Measurements from ENCODE around the gene HLA-DOA.

Gene HLA-DOA

DNA sequence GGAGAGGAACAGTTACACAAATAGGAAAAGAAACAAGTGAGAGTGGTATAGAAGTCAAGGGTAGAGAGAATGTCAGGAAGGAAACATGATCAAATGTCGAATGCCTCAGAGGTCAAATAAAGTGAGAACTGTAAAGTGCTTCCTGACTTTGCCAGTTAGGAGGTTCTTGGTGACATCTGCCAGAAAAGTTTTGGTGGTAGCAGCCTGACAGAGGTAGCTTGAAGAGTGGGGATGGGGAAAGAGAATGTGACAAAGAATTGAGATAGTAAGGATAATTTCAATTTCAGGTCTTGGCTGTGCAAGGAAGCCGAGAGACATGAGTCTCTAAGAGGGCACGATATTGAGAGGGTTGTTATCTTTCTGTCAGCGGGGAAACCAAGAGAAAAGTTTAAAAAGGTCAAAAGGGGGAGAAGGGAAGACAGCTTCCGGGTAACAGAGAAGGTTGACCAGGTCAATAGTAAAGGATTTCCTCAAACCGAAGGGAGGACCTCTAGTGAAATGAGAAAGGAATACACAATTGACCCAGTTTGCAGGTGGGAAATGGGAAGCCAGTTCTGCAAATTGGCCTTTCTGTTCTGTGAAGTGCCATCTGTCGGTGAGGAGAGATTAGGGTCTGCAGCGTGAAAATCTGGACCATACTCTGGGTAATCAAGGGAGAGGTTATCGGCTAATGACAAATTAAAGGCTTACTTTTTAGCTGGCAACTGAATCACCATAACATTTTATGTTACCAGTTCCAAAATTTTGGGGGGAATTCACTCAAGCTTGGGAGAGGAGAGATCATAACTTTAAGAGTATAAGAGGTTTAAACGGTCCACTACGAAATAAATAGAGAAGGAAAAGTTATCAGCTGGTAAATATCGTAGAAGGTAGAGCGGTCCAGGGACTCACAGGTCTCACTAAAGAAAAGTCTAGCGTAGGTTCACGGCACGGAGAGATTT is 42.0 kb downstream of the HLA-DOA start:
- TF ChIP-seq, protein P1, sequence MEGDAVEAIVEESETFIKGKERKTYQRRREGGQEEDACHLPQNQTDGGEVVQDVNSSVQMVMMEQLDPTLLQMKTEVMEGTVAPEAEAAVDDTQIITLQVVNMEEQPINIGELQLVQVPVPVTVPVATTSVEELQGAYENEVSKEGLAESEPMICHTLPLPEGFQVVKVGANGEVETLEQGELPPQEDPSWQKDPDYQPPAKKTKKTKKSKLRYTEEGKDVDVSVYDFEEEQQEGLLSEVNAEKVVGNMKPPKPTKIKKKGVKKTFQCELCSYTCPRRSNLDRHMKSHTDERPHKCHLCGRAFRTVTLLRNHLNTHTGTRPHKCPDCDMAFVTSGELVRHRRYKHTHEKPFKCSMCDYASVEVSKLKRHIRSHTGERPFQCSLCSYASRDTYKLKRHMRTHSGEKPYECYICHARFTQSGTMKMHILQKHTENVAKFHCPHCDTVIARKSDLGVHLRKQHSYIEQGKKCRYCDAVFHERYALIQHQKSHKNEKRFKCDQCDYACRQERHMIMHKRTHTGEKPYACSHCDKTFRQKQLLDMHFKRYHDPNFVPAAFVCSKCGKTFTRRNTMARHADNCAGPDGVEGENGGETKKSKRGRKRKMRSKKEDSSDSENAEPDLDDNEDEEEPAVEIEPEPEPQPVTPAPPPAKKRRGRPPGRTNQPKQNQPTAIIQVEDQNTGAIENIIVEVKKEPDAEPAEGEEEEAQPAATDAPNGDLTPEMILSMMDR (IDR thresholded peaks at IDR 0.05) = peak; percentile 38 to 39
- intact Hi-C loops (cut with DNase I; ENCODE audit: low total_unique reads) = loop anchor here (5.0 kb wide), 2 partner anchors 35 to 130 kb away; partner anchors contain the start of gene TAP2
- Histone ChIP-seq H3K36me3 (peaks cover under 1 to 3% (median 3%) of the 10 kb centered on the region in 3 donors), H3K4me3 (peak overlapping the region; percentile 90 to 94), H3K27me3 (no peaks in the 10 kb centered on the region), H3K9me3 (no peaks in the 10 kb centered on the region), H3K27ac (peak overlapping the region; percentile 99), H3K4me1 (peaks cover 0 to 38% (median 12%) of the 10 kb centered on the region in 4 donors)
- DNase-seq = no peak

DNA sequence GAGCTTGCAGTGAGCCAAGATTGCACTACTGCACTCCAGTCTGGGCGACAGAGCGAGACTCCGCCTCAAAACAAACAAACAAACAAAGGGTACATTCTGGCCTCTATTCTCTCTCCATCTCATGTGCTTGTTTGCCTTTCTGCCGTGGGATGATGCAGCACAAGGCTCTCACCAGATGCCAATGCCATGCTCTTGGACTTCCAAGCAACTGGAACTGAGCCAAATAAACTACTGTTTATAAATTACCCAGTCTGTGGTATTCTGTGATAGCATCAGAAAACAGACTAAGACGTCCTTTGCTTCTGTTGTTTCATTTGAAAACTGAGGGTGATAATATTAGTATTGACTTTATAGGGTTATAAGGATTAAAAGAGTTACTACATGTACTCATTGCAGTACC is 44.6 kb downstream of the HLA-DOA start:
- no peaks in the 10 kb centered on the region for H3K27me3 ChIP-seq
- TF ChIP-seq, protein P1 (IDR thresholded peaks at IDR 0.05) = no peak
- intact Hi-C loops (cut with DNase I; ENCODE audit: low total_unique reads) = loop anchor here (5.0 kb wide), 2 partner anchors 32 to 127 kb away; partner anchors contain the start of gene TAP2
- H3K4me1 ChIP-seq = peaks cover 0 to 41% (median 12%) of the 10 kb centered on the region in 4 donors
- H3K27ac ChIP-seq = no peak overlapping the region
- H3K9me3 ChIP-seq = no peaks in the 10 kb centered on the region
- DNase-seq = no peak
- H3K4me3 ChIP-seq = no peak overlapping the region
- H3K36me3 ChIP-seq = no peaks in the 10 kb centered on the region

DNA sequence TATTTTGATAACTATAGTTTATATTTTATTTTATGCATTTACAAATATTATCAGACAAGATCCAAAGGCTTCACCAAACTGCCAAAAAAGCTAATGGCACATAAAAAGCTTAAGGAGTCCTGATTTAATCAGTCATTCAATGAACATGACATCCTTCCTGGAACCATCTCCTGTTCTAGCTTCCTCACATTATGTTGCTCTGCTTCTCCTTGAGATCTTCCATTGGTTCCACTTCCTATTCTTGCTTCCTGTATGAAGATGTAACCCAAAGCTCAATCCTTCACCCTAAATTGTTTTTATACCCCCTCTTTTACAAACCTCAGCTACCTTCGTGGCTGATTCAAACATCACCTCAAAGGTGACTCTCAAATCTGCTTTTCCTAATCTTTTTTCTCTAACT is 45.5 kb downstream of the HLA-DOA start:
- H3K9me3 ChIP-seq = no peaks in the 10 kb centered on the region
- H3K27me3 ChIP-seq = no peaks in the 10 kb centered on the region
- intact Hi-C loops (cut with DNase I; ENCODE audit: low total_unique reads) = no loop called here
- H3K36me3 ChIP-seq = no peaks in the 10 kb centered on the region
- H3K4me3 ChIP-seq = no peak overlapping the region
- no peak for DNase-seq
- TF ChIP-seq, protein P1 (IDR thresholded peaks at IDR 0.05) = no peak
- H3K4me1 ChIP-seq = peaks cover 0 to 41% (median 12%) of the 10 kb centered on the region in 4 donors
- no peak overlapping the region for H3K27ac ChIP-seq

DNA sequence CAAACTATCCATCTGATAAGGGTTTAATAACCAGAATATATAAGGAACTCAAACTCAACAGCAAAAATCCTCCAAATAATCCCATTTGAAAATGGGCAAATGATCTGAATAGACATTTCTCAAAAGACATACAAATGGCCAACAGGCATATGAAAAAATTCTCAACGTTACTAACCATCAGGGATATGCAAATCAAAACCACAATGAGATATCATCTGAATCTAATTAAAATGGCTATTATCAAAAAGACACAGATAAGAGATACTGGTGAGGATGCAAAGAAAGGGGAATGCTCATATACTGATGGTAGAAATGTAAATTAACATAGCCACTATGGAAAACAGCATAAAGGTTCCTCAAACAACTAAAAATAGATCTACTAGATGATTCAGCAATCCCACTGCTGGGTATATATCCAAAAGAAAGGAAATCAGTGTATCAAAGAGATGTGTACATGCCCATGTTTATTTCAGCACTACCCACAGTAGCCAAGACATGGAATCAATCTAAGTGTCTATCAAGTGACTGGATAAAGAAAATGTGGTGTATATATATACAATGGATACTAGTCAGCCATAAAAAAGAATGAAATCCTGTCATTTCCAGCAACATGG is 47.1 kb downstream of the HLA-DOA start:
- H3K27me3 ChIP-seq = no peaks in the 10 kb centered on the region
- H3K27ac ChIP-seq = no peak overlapping the region
- no peak overlapping the region for H3K4me3 ChIP-seq
- H3K36me3 ChIP-seq = no peaks in the 10 kb centered on the region
- DNase-seq = no peak
- peaks cover 0 to 37% (median 10%) of the 10 kb centered on the region in 4 donors for H3K4me1 ChIP-seq
- H3K9me3 ChIP-seq = no peaks in the 10 kb centered on the region
- TF ChIP-seq, protein P1 (IDR thresholded peaks at IDR 0.05) = no peak
- intact Hi-C loops (cut with DNase I; ENCODE audit: low total_unique reads) = no loop called here

DNA sequence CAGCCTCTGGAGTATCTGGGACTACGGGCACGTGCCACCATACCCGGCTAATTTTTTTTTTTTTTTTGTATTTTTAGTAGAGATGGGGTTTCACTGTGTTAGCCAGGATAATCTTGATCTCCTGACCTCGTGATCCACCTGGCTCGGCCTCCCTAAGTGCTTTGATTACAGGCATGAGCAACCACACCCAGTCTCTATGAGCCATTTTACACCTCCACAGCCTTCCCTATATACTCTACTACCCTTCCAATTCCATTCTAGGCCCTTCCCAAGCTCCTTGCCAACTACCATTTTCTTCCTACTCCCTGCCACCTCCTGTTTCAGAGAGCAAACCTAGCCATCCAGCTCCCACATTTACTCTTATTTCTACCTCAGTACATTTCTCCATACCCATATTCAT is 48.8 kb downstream of the HLA-DOA start:
- TF ChIP-seq, protein P1 (IDR thresholded peaks at IDR 0.05) = no peak
- Histone ChIP-seq H3K36me3 (no peaks in the 10 kb centered on the region), H3K27ac (no peak overlapping the region), H3K9me3 (no peaks in the 10 kb centered on the region), H3K4me1 (peaks cover 0 to 20% (median 0%) of the 10 kb centered on the region in 4 donors), H3K27me3 (no peaks in the 10 kb centered on the region), H3K4me3 (no peak overlapping the region)
- intact Hi-C loops (cut with DNase I; ENCODE audit: low total_unique reads) = no loop called here
- no peak for DNase-seq

All from tibial artery (tissue), 4 donors.